HepG2 (cell line): ENCODE data around the gene ENO1. TPM values are rescaled to one million over a fixed set of nuclear protein-coding genes. Genes with fewer than 3 reads are reported as not detected.
A peak's percentile ranks its signal among the peaks of the same experiment; 100 is the strongest.

Experiments
- GTF2F1 ChIP-seq: fragments of 150-350 bp; IDR thresholded peaks from 2 replicates; pipeline ENCODE4 v1.6.1; 2014; ENCODE audit warnings: low read length
- HMGXB4 ChIP-seq, 2 experiments: sonication (generic) in 1 of 2; formaldehyde crosslinking in 1 of 2; IDR thresholded peaks; 2 replicates each; pipeline versions ENCODE4 v1.4.0 to v1.6.1; 2018 to 2020; ENCODE audit warnings: missing genetic modification reagents in 2 of 2, borderline replicate concordance in 1 of 2, low read depth in 1 of 2, mild to moderate bottlenecking in 1 of 2, missing biosample characterization in 1 of 2
- KAT7 ChIP-seq: IDR thresholded peaks from 2 replicates; pipeline ENCODE4 v1.6.1; 2018; ENCODE audit warnings: borderline replicate concordance, missing compliant biosample characterization
- KDM2A ChIP-seq: sonication (generic); formaldehyde crosslinking; IDR thresholded peaks from 2 replicates; pipeline ENCODE4 v1.4.0; 2020; ENCODE audit warnings: low read depth, missing genetic modification reagents, borderline replicate concordance
- KLF11 ChIP-seq: IDR thresholded peaks from 2 replicates; pipeline ENCODE4 v1.6.1; 2016; ENCODE audit warnings: missing compliant biosample characterization
- PRDM15 ChIP-seq: sonication (generic); formaldehyde crosslinking; IDR thresholded peaks from 2 replicates; pipeline ENCODE4 v1.4.0; 2020; ENCODE audit warnings: missing genetic modification reagents
- RARA ChIP-seq: IDR thresholded peaks from 2 replicates; pipeline ENCODE4 v1.6.1; 2016; ENCODE audit warnings: missing genetic modification reagents, missing compliant biosample characterization
- SP5 ChIP-seq: IDR thresholded peaks from 2 replicates; pipeline ENCODE4 v1.6.1; 2016; ENCODE audit warnings: low read depth, borderline replicate concordance
- TERF1 ChIP-seq: sonication (generic); formaldehyde crosslinking; IDR thresholded peaks from 2 replicates; pipeline ENCODE4 v1.8.0; 2022; ENCODE audit warnings: mild to moderate bottlenecking, missing genetic modification reagents, moderate library complexity
- USF2 ChIP-seq, 2 experiments: sonication (generic) in 1 of 2; formaldehyde crosslinking in 1 of 2; IDR thresholded peaks; 2 replicates each; pipeline versions ENCODE4 v1.5.1 to v1.6.1; 2011 to 2020; ENCODE audit warnings: borderline replicate concordance in 1 of 2, low read depth in 1 of 2, low read length in 1 of 2, mild to moderate bottlenecking in 1 of 2, missing genetic modification reagents in 1 of 2, moderate library complexity in 1 of 2
- ZFP91 ChIP-seq: sonication (generic); formaldehyde crosslinking; IDR thresholded peaks from 2 replicates; pipeline ENCODE4 v1.9.0; 2022; ENCODE audit warnings: missing genetic modification reagents, mild to moderate bottlenecking, borderline replicate concordance
- ZNF784 ChIP-seq: sonication (generic); formaldehyde crosslinking; IDR thresholded peaks from 2 replicates; pipeline ENCODE4 v1.5.1; 2020; ENCODE audit warnings: missing genetic modification reagents, mild to moderate bottlenecking, borderline replicate concordance
- ZNF878 ChIP-seq: sonication (generic); formaldehyde crosslinking; IDR thresholded peaks from 2 replicates; pipeline ENCODE4 v1.8.1; 2023; ENCODE audit warnings: mild to moderate bottlenecking, missing genetic modification reagents, moderate library complexity
- polyA plus RNA-seq, 8 experiments: library from polyadenylated mRNA; depleted of rRNA in 3 of 8; stranded (reverse) in 7 of 8; unstranded in 1 of 8; fragments of >200 nt; fragmentation: Illumina TruSeq in 4 of 8; extraction: Trizol in 4 of 8; gene quantifications; 2 replicates each; pipeline versions ENCODE4 v1.2.1 to v1.2.3, GENCODE V29; 2011 to 2016; ENCODE audit warnings: low read depth in 4 of 8, missing spikeins in 1 of 8, mixed read lengths in 1 of 8; ENCODE audit not compliant: insufficient read depth in 1 of 8
- total RNA-seq, 5 experiments: library from RNA; depleted of rRNA; stranded (reverse); fragments of >200 nt; fragmentation: Illumina TruSeq; extraction: Trizol; gene quantifications; 2 replicates each; pipeline ENCODE4 v1.2.3, GENCODE V29; 2016; ENCODE audit warnings: low read depth in 1 of 5

The ENO1 gene
- total and polyA plus RNA-seq, 2 of the 13 experiments (the other 11 are each of a cell fraction or from before 2014, with no cell fraction given) = 1,559 to 3,103 TPM

- peak; percentile 41; the same call in 1 of the 2 replicates for TF ChIP-seq KDM2A (CRISPR knock-in tag)
- TF ChIP-seq KLF11 = no peak
- peak in 1 of 2 experiments; percentile 82; a peak in 3 of 4 replicates for TF ChIP-seq HMGXB4 (CRISPR knock-in tag; IDR thresholded peaks at IDR 0.05; ENCODE audit: borderline replicate concordance in 1 of 2, low read depth in 1 of 2)
- peak; percentile 4; the same call in 1 of the 2 replicates for TF ChIP-seq ZNF784 (CRISPR knock-in tag)
- TF ChIP-seq USF2 (IDR thresholded peaks at IDR 0.05; ENCODE audit: low read depth, low read length) = no peak
- no peak for TF ChIP-seq USF2 (CRISPR knock-in tag; IDR thresholded peaks at IDR 0.05; ENCODE audit: borderline replicate concordance)
- 0 out of 2 replicates have a peak, but pooled peaks have one; percentile 29 for TF ChIP-seq ZFP91 (CRISPR knock-in tag)
- no peak for TF ChIP-seq RARA (CRISPR knock-in tag)
- no peak for TF ChIP-seq GTF2F1
- TF ChIP-seq PRDM15 (CRISPR knock-in tag) = no peak
- TF ChIP-seq ZNF878 (CRISPR knock-in tag) = no peak
- 0 out of 2 replicates have a peak, but pooled peaks have one; percentile 8 for TF ChIP-seq SP5 (CRISPR knock-in tag)
- TF ChIP-seq KAT7 (CRISPR knock-in tag) = 0 out of 2 replicates have a peak, but pooled peaks have one; percentile 82
- no peak for TF ChIP-seq TERF1
Observed at GRCh38 chr1:8817412-8818324, 60.8 kb downstream of the ENO1 start, which contains the start of gene RERE (continued).
